Mesothelial cell of epicardium (in vitro differentiated cells): ENCODE results near the gene OBP2A. TPM values are rescaled to one million over a fixed set of nuclear protein-coding genes. Genes with fewer than 3 reads are reported as not detected.

Source experiments
- DNase-seq, 2 experiments: peaks; one replicate each; pipeline ENCODE4 v3.0.0; 2021; ENCODE audit warnings: low spot score in 2 of 2; ENCODE audit not compliant: unreplicated experiment in 2 of 2
- H3K27ac Mint-ChIP-seq: 2 replicates; pipeline ENCODE4 v1.8.0; 2021; ENCODE audit warnings: mixed read lengths
- H3K27me3 Mint-ChIP-seq: 2 replicates; pipeline ENCODE4 v1.8.0; 2021; ENCODE audit warnings: low read depth, mixed read lengths
- H3K36me3 Mint-ChIP-seq: 2 replicates; pipeline ENCODE4 v1.8.0; 2021; ENCODE audit warnings: mixed read lengths
- H3K4me1 Mint-ChIP-seq: 2 replicates; pipeline ENCODE4 v1.8.0; 2021; ENCODE audit warnings: mixed read lengths
- H3K4me3 Mint-ChIP-seq: 2 replicates; pipeline ENCODE4 v1.8.0; 2021; ENCODE audit warnings: mild to moderate bottlenecking, moderate library complexity, mixed read lengths
- H3K9me3 Mint-ChIP-seq: 2 replicates; pipeline ENCODE4 v1.8.0; 2021; ENCODE audit warnings: mixed read lengths
- CTCF ChIP-seq: fragments of 200-600 bp; sonication (generic); IDR thresholded peaks from one replicate; pipeline ENCODE4 v1.5.0; 2021; ENCODE audit warnings: antibody characterized with exemption; ENCODE audit not compliant: unreplicated experiment
- total RNA-seq: library from RNA; stranded (reverse); gene quantifications from 3 replicates; pipeline ENCODE4 v1.2.1, GENCODE V29; 2021

OBP2A gene
- total RNA-seq, 1 donor from 2014 or later = not detected

- no peak for DNase-seq
- Mint-ChIP-seq H3K36me3 (peaks cover 7% of the 10 kb centered on the region), H3K27ac (peak overlapping the region; percentile 80), H3K9me3 (no peaks in the 10 kb centered on the region), H3K4me3 (peak overlapping the region; percentile 86), H3K27me3 (no peaks in the 10 kb centered on the region), H3K4me1 (peaks cover 10% of the 10 kb centered on the region)
- no peak for TF ChIP-seq CTCF
Measured at GRCh38 chr9:135501261-135502167, 44.4 kb upstream of the OBP2A start.

- H3K36me3 Mint-ChIP-seq = peaks cover 7% of the 10 kb centered on the region
- H3K27me3 Mint-ChIP-seq = no peaks in the 10 kb centered on the region
- H3K27ac Mint-ChIP-seq = peak overlapping the region; percentile 80
Measured at GRCh38 chr9:135502168-135502872, 43.6 kb upstream of the OBP2A start.

GRCh38 chr9:135502873-135503321 lies 43.0 kb upstream of the OBP2A start:
- H3K4me3 Mint-ChIP-seq = peak overlapping the region; percentile 86
- no peak for DNase-seq
- no peak for TF ChIP-seq CTCF
- peaks cover 7% of the 10 kb centered on the region for H3K36me3 Mint-ChIP-seq
- H3K27ac Mint-ChIP-seq = no peak overlapping the region
- no peaks in the 10 kb centered on the region for H3K9me3 Mint-ChIP-seq
- H3K4me1 Mint-ChIP-seq = peaks cover 10% of the 10 kb centered on the region
- no peaks in the 10 kb centered on the region for H3K27me3 Mint-ChIP-seq

More at GRCh38 chr9:135502168-135502872, 43.6 kb upstream of the OBP2A start:
- no peak for TF ChIP-seq CTCF
- DNase-seq = no peak
- no peaks in the 10 kb centered on the region for H3K9me3 Mint-ChIP-seq
- H3K4me1 Mint-ChIP-seq = peaks cover 10% of the 10 kb centered on the region
- peak overlapping the region; percentile 86 for H3K4me3 Mint-ChIP-seq

- TF ChIP-seq CTCF = no peak
- H3K36me3 Mint-ChIP-seq = peaks cover 7% of the 10 kb centered on the region
- no peak overlapping the region for H3K27ac Mint-ChIP-seq
- H3K27me3 Mint-ChIP-seq = no peaks in the 10 kb centered on the region
- no peaks in the 10 kb centered on the region for H3K9me3 Mint-ChIP-seq
- H3K4me1 Mint-ChIP-seq = peaks cover 10% of the 10 kb centered on the region
- no peak for DNase-seq
- peak overlapping the region; percentile 86 for H3K4me3 Mint-ChIP-seq
Measured at GRCh38 chr9:135503371-135504261, 42.3 kb upstream of the OBP2A start.
